HG03457 (cell line): ENCODE results near the gene CCDC150.
"Not testable (repeated sequence)": the region's sequence is repeated elsewhere in the genome, so short reads cannot be mapped to it uniquely, and the experiment has no call there.

Experiments
- ATAC-seq: cut with Tn5 transposase; IDR thresholded peaks from one replicate; pipeline ENCODE4 v1.9.1; 2021; ENCODE audit warnings: moderate number of reproducible peaks; ENCODE audit not compliant: unreplicated experiment

Gene CCDC150

DNA sequence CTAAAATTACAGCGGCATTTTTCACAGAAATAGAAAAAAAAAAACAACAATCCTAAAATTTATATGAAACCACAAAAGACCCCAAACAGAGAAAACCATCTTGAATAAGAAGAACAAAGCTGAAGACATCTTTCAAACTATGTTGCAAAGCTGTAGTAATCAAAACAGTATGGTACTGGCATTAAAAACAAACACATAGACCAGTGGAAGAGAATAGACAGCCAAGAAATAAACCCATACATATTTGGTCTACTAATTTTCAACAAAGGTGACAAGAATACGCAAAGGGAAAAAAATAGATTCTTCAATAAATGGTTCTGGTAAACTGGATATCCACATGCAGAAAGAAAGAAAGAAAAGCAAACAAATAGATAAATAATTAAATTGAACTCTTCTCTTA, 9.0 kb upstream of the CCDC150 start:
- no peak for ATAC-seq

DNA sequence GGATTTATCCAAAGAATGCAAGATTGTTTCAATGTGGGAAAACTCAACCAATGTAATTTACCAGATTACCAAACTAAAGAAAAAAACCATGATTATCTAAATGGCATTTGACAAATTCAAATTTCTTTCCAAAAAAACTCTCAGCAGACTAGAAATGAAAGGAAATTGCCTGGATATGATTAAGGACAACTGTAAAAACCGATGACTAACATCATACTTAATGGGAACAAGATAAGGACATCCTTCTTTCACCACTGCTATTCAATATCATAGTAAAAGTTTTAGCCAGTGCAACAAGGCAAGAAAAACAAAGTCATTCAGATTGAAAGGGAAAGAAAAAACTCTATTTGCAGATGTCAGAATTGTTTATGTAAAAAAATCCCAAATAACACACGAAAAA, 4.4 kb upstream of the CCDC150 start:
- no peak for ATAC-seq

DNA sequence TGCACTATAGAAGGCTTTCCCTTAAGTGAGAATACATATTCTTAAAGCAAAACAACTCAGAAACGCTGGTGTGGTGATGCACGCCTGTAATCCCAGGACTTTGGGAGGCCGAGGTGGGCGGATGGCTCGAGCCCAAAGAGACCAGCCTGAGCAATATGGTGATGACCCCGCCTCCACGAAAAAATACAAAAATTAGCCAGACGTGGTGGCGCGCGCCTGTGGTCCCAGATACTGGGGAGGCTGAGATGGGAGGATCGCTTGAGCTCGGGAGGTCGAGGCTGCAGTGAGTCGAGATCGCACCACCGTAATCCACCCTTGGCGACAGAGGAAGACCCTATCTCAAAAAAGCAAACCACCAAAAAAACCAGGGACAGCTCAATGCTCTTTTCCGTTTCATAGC, 750 bp upstream of the CCDC150 start:
- no peak for ATAC-seq

DNA sequence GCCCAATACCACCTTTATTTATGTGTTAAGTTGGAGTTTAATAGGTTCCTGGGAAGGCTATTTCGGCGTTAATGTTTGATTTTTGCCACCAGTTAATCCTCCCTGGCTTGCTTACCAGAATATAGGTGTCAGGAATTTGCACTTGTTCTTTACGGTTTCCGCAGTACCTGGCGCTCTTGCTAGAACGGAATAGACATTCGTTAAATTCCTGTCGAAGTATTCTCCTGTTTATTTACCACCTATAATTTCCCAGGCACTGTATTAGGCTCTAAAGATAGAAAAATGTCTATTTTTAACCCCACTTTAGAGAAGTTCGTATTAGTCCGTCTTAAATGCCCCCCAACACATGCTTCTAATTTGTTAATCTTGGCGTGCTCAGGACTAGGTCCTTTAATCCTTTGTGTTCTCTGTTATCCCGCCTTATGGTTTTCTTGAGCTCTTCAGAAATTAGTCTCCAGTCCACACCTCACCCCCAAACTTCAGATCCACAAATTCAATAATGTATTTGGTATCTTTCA, 575 bp downstream of the CCDC150 start:
- ATAC-seq, result no peak

DNA sequence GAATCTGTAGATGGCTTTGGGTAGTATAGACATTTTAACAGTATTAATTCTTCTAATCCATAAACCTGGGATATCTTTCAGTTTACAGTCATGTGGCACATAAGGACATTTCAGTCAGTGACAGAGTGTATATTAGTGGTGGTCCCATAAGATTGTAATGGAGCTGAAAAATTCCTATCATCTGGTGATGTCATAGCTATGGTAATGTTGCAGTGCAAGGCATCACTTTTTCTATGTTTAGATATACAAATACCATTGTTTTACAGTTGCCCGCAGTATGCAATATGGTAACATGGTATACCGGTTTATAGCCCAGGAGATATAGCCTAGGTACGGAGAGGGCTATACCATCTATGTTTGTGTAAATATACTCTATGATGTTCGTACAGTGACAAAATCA, 9.7 kb downstream of the CCDC150 start:
- ATAC-seq, result no peak

DNA sequence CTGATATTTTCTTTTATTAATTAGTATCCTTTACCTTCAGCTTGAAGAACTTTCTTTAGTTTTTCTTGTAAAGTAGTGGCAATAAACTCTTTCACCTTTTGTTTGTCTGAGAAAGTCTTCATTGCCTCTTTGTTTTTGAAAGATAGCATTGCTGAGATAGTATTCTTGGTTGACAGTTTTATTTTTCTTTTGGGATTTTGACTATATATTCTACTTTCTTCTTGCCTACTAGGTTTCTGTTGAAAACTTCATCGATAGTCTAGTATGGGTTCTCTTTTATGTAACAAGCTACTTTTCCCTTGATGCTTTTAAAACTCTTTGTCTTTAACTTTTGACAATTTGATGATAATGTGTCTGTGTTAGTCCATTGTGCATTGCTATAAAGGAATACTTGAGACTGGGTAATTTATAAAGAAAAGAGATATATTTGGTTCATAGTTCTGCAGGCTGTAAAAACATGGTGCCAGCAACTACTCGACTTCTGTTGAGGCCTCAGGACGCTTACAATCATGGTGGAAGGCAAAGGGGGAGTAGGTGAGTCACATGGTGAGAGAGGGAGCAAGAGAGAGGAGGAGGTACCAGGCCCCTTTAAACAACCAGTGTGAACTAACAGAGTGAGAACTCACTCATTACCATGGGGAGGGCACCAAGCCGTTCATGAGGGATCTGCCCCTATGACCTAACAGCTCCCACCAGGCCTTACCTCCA, 12.0 kb downstream of the CCDC150 start:
- no peak for ATAC-seq

DNA sequence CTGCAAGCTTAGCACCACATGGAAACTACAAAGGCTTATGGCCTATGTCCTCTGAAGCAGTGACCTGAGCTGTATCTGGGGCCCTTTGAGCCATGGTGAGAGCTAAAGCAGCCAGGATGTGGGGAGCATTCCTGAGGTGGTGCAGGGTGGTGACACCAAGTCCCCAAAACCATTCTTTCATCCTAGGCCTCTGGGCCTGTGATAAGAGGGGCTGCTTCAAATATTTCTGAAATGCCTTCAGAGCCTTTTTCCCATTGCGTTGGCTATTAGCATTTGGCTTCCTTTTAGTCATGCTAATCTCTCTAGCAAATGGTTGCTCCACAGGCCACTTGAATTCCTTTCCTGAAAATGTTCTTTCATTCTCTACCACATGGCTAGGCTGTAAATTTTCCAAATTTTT, 13.4 kb downstream of the CCDC150 start:
- no peak for ATAC-seq

DNA sequence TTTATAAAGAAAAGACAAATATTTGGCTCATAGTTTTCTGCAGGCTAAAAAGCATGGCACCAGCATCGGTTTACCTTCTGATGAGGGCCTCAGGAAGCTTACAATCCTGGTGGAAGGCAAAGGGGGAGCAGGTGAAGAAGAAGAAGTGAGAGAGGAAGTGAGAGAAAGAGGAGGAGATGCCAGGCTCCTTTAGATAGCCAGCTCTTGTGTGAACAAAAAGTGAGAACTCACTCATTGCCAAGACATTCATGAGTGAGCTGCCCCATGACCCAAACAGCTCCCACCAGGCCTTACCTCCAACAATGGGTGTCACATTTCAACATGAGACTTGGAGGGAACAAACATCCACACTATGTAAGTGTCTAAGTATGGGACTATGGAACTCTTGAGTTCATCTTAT, 14.3 kb downstream of the CCDC150 start:
- ATAC-seq, result no peak

DNA sequence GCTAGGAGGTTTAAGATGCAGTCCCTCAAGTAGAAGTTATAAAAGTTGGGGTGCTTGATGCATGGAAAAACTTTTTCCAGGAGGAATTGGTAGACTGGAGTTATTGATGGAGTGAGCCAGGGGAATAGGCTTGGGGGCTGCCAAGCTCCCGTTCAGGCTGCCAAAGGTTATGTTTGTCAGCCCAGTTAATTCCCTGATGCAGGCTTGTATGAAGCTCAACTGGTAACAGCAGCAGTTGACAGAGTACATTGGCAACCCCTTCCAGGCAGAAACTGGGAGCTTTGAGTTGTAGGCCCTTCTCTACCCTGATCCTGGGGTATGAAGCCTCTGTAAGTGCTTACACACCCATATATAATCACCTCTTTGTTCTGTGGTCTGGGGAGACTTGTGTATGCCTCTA, 16.2 kb downstream of the CCDC150 start:
- no peak for ATAC-seq

DNA sequence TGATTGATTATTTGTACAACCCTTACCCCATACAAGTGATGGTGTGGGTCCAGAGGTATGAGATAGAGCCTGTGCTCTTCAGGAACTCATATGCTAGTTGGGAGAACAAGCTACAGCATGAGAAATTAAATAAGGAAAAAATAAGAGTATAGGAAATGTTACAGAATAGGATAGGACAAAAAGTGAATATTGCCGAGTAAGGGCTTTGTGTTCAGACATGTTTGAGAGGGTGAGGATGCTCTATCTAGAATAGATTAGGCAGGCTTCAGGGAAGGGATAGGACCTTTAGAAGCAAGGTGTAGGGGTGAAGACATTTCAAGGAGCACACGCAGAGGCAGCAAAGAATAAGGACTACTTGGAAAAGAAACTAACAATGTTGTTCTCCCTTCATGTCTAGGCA, 17.8 kb downstream of the CCDC150 start:
- no peak for ATAC-seq

DNA sequence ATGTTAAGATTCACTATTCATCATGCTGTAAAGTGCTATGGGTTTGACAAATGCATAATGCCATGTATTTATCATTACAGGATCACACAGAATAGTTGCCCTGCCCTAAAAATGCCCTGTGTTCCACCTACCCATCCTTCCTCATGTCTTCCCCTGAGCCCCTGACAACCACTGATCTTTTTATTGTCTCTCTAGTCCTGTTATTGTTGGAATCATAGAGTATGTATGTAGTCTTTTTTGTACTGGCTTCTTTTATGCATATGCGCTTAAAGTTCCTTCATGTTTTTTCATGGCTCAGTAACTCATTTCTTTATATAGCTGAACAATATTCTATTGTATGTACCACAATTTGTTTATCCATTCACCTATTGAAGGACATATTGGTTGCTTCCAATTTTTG, 20.3 kb downstream of the CCDC150 start:
- no peak for ATAC-seq

DNA sequence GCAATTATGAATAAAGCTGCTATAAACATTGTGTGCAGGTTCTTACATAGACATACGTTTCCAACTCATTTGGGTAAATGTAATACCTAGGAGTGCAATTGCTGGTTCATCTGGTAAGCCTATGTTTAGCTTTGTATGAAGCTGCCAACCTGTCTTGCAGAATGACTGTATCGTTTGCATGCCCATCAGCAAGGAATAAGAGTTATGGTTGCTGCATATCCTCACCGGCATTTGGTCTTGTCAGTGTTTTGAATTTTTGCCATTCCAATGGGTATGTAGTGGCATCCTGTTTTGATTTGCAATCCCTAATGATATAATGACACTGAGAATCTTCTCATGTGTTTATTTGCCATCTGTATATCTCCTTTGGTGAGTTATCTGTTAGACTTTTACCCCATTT, 20.7 kb downstream of the CCDC150 start:
- ATAC-seq, result no peak

DNA sequence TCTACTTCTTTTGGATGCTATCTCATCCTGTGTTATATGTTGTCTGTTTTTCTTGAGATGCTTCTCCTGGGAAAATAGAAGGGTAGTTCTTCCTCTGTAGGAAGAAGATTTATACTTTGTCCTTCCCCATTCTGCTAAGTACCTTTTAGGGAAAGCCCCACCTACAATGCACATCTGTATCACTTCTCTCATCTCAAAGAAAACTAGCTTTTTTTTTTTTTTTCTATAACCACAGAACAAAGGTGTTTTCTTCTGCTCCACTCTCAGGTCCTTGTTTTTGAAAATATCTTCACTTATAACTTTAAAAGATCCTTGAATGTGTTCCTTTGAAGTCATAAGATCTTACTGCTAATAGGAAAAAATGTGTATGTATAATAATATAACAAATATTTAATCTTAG, 30.8 kb downstream of the CCDC150 start:
- ATAC-seq, result no peak

DNA sequence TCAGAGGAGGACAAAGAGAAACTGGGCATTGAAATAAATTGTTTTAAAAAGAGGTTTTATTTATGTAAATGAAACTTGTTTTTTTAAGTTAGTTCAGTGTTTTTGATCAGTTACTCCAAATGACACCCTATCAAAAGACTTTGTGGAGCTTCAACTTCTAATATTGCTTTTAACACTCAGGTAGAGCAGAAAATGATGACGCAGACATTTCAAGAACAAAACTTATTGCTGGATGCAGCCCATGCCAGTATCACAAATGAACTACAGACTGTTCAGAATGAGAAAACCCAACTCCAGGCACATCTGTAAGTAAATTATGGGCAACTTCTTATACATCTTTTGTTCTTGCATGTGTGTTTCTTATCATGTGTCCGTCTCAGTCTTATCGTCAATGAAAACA, 36.4 kb downstream of the CCDC150 start:
- no peak for ATAC-seq

DNA sequence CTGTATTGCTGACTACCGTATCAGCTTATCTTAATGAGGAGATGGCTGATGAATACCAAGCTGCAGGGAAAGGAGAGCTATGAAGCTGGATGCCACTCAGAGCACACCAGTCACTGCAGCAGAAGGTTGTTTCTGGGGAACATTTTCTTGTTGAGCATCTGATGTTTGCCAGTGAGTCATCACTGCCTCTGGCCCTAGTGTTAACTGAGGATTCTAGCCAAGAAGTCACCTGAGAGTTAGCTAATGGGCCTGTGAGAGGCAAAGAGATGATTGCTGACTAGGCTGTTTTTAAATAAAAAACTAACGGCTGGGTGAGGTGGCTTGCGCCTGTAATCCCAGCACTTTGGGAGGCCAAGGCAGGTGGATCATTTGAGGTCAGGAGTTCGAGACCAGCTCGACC, 37.9 kb downstream of the CCDC150 start:
- no peak for ATAC-seq

DNA sequence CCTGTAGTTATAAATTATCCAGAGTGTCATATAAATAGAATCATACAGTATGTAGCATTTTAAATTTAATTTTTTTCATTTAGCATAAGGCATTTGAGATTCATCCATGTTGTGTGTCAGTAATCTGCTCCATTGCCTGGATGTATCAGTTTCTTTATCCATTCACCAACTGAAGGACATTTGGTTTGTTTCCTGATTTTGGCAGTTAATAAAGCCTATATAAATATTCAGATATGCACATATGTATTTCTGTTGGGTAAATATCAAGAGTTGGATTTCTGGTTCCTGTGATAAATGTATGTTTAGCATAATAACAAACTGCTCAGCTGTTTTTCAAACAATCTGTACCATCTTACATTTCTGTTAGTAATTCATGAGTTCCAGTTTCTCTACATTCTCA, 39.9 kb downstream of the CCDC150 start:
- no peak for ATAC-seq

DNA sequence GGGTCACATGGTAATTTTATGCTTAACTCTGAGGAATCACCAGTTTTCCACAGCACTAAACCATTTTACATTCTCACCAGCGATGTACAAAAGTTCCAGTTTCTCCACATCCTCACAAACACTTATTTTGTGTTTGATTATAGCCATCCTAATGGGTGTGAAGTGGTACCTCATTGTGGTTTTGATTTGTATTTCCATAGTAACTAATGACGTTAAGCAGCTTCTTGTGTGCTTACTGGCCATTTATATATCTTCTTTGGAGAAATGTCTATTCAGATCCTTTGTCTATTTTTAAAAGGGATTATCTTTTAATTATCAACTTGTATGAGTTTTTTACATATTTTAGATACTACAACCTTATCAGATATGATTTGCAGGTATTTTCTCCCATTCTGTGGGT, 42.0 kb downstream of the CCDC150 start:
- ATAC-seq, result no peak

DNA sequence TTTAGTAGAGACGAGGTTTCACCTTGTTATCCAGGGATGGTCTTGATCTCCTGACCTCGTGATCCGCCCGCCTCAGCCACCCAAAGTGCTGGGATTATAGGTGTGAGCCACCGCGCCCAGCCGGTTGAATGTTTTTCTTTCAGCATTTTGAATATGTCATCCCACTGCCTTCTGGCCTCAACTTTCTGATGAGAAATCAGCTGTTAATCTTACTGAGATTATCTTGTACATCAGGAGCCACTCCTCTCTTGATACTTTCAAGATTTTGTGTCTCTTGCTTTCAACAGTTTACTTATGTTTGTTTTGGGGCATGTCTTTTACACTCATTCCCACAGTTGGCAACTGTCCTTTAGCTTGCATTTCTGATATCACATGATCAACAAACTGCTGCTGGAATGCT, 46.3 kb downstream of the CCDC150 start:
- ATAC-seq, result no peak

DNA sequence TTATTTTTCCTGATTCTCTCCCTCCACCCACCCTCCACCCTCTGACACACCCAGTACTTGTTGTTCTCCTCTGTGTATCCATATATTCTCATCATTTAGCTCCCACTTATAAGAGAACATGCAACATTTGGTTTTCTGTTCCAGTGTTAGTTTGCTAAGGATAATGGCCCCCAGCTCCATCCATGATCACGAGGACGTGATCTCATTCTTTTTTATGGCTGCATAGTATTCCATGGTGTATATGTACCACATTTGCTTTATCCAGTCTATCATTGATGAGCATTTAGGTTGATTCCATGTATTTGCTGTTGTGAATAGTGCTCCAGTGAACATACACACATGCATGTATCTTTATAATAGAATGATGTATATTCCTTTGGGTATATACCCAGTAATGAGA, 47.2 kb downstream of the CCDC150 start:
- not testable (repeated sequence) for ATAC-seq

DNA sequence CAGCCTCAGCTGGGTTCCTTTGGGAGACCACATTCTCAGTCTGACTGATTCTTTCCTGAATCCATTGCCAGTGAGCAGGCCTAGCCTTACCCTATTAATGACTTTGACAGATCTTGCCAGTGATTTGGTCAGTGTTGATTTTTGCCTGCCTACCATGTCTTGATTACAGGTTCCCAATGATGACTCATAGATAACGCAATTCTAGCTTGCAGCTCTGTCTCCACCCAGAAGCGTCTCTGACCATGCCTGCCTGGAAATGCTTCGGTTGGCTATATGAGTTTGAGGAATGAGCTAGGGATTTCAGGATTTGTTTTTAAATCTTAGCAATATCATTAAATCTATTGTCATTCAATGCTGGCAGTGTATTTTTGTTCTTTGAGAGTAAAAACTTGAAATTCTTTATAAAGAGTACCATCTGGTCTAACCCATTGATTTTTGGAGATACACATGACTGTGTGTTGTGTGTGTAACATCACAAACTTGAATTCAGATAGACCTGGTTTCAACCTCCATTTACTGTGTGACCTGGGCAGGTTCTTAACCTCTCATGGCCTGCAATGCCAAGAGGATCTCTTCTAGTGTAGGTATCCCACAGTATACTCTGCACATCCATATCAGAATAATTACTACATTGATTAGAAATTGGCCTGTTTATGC, 57.0 kb downstream of the CCDC150 start:
- ATAC-seq, result no peak

DNA sequence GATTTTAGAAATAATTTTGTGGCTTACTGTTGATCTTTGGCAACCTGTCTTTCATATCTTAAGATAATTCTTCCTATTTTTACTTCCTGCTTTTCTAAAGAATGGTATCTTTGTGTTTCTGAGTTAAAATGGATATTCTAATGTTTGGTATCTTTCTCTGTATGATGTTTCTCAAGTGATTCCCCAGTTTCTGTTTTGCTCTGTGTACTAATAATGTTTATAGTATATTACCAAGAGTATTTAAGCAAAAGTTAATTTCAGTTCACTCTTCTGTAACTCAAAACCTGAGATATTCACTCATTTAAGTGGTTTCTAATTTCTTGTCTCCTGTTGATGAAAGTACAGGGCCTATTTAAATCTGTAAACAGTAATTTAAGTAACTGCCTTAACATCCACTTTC, 58.3 kb downstream of the CCDC150 start:
- ATAC-seq, result no peak

DNA sequence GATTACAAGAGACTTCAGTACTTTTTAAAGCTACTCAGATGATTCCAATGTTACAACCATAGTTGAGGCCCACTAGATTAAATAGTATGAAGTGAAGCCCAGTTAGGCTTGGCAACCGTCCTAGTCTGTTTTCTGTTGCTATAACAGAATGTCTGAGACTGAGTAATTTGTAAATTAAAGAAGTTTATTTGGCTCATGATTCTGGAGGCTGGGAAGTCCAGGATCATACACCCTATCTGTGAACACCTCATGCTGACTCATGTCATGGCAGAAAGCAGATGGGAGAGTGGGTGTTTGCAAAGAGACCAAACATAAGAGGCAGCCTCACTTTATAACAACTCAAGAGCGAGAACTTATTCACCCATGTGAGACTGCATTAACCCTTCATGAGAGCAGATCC, 63.1 kb downstream of the CCDC150 start:
- no peak for ATAC-seq

DNA sequence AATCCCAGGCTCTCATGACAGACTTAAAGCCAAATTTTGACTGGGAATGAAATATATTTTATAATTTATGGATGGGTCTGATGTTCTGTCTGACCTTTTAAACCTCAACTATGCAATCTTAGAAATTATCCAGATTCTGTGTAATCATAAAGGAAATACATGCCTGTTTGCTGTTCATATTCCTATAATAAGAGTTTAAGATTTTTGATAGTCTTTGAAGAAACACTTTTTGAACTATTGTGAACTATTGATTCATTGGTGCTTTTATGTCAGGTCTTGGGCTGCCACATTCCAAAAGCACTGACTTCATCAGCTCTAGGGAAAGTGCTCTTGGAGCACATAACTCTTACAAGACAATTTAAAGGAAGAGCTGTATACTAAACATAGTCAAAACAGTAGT, 64.2 kb downstream of the CCDC150 start:
- ATAC-seq, result no peak
